ENCODE measurements around the gene TENM3.

GRCh38 chr4:182695009-182695408 lies 451.8 kb downstream of the TENM3 start:
- TF ChIP-seq POLR2AphosphoS5 (IDR thresholded peaks at IDR 0.05) (no peak), CTCF (IDR thresholded peaks at IDR 0.05) (no peak)
